NCI-H146 treated with DMSO at 0.1 percent for 48 hours (cell line): ENCODE results near the gene ZWILCH.

ENCODE experiments used
- DNase-seq: peaks from one replicate; lab custom pipeline; 2025; ENCODE audit not compliant: unreplicated experiment; lab: John Stamatoyannopoulos, UW

ZWILCH gene

DNA sequence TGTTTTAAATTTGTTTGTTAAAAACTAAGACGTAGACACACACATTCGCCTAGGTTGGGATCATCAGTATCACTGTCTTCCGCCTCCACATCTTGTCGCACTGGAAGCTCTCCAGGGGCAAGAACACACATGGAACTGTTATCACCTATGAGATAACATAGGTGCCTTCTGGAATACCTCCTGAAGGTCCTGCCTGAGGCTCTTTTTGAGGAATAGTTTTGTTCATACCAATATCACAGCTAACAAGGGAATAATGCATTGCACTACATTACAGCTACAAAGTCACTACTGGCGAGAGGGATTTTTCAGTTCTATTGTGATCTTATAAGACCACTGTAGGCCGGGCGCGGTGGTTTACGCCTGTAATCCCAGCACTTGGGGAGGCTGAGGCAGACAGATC is 29.9 kb downstream of the ZWILCH start:
- no peak for DNase-seq

DNA sequence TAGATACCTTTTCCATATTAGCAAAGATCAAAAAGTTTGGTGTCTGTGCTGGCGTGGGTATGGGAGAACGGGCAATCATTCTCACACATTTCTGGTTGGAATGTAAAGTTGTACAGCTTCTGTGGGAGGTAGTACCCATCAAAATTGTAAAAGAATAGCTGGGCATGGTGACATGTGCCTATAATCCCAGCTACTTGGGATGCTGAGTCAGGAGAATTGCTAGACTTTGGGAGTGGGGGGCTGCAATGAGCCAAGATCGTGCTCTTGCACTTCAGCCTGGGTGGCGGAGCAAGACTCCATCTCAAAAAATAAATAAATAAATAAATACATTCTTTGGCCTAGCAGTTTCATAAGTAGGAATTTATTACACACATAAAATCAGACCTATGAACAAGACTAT is 37.8 kb downstream of the ZWILCH start:
- DNase-seq, result no peak

DNA sequence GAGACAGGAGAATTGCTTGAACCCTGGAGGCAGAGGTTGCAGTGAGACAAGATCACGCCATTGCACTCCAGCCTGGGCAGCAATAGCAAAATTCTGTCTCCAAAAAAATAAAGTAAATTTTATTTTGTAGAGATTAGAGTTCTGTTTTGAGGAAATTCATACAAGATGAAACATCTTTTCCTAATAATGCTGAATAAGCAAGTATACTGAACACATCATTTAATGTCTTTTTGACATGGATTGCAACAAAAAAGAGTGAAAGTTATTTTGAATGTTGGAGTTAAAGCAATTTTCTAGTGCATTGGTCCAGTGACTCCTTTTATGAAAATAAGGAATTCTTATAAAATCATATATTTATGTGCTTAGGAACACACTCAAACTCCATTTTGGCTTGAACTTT is 40.1 kb downstream of the ZWILCH start:
- DNase-seq, result no peak

DNA sequence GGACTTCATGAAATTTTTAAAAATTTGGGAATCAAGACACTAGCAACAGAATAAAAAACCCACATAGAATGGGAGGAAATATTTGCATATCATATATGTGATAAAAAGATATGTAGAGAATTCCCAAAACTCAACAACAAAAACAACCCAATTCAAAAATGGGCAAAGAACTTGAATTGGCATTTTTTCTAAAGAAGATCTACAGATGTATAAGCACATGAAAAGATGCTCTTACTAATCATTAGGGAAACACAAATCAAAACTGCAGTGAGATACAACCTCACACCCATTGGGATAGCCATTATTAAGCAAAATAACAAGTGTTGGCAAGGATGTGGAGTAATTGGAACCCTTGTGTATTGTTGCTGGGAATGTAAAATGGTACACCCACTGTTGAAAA is 50.6 kb downstream of the ZWILCH start:
- DNase-seq, result no peak

DNA sequence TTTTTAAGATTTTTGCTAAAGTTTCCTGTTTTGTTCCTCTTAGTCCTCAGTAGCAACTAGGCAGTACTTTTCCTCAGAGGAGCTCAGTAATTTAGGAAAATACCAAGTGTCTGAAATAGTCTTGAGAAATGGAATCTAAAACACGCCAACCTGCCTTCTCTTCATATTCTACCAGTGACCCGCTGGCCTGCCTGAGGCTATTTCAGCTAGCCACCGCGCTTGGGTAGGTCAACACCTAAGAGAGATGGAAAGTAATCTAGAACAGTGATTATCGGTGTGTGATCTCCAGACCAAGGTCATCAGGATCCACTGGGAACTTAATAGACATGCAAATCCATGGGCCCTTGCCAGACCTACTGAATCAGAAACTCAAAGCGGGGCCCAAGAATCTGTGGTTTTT is 53.1 kb downstream of the ZWILCH start:
- no peak for DNase-seq

DNA sequence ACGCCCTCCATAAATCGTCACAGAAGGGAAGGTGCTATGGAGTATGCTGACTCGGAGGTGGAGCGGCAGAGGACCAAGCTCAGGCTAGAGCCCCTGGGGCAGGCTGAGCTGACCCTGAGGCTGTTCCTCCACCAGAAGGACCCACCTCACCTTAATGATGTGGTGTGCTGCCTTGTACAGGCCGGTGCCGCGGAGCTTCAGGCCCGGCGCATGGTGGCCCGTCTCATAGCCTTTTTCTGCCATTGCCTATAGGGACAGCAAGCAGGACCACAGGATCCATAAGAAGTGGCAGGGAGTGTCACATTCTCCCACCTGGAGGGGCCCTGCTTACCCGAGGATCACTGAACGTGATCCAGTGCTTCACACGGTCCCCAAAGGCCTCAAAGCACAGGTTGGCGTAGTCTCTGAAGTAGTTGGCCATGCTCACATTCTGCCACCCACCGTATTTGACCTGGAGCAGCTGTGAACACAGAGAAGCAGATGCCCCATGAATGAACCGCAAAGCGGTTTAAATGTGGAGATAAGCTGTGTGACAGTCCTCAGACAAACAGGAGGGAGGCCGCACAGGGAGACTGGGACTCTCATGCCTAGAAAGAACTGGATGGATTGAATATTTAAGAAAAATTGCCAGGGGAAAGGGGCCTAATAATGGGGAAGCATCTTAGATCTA is 55.9 kb downstream of the ZWILCH start:
- no peak for DNase-seq

DNA sequence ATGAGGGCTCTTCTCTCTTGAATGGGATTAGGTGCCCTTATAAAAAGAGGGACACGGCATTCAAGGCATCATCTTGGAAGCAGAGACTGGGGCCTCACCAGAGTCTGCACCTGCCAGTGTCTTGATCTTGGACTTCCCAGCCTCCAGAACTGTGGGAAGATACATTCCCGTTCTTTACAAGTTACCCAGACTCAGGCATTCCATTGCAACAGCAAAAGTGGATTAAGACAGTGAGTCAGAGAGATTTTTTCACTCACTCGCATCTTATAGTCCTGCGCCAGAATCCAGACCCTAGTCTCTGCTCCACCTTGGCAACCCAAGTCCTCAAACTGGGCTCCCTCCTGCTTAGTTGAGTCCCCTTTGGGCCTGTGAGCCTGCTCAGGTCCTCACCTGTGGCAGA is 58.0 kb downstream of the ZWILCH start:
- DNase-seq, result no peak

DNA sequence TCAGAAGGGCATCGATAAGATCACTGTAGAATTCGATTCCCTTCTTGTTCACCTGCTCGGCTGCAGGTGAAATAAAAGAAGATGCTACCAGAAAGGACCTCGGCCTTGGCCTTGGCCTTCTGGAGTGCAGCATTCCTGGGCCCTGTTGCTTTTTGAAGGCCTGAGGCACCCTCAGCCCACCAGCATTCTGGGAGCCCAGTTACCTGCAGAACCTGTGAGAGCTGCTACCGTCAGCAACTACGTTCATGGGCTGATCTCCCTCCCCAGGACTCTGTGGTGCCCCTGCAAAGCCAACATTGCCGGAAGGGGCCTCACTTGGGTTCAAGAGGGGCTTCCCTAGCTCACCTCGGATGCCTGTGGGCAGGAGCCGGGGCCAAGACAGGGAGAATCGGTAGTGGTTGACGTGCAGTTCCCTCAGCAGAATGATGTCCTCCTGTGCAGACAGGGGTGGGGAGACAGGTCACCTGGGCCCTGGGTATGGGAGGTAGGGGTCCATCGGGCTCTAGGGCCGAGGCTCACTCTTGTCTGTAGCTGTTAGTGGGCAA is 58.5 kb downstream of the ZWILCH start:
- no peak for DNase-seq

DNA sequence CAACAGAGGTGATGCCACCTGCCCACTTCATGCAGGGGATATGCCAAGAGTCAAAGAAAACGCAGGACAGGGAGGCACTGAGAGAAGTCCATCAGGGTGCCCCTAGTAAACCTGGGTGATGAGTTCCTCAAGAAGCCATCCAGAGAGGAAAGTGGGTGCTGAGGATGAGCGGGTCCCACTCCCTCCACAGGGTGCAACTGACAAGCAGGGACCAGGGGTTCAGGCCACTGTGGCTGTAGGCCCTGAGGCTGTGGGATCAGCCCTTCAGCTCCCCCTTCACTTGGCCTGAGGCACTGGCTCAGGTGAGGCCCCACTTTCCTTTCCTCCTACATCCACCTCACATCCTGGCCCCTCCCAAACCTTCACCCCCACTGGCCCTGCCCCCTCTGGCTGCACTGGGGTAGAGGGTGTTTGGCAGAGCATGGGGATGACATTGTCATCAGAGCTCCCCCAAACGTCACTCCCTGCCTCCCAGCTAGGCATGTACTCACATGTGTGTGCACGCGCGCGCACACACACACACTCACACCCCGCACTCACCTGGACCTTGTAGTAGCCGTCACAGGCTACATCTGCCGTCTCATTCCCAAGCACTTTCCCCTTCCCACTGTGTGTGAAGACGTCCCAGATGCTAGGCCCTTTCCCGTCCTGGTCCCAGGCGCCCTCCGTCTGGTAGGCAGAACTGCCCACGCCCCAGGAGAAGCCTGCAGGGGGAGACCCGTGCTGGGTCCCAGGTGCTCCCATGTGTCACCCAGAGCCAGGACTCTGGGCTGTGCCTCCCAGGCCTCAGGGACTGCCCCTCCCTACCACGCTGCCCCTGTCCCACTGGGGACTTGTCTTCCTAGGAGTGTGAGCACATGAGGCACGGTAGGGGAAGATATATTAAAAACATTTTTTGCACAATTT is 59.3 kb downstream of the ZWILCH start:
- no peak for DNase-seq

DNA sequence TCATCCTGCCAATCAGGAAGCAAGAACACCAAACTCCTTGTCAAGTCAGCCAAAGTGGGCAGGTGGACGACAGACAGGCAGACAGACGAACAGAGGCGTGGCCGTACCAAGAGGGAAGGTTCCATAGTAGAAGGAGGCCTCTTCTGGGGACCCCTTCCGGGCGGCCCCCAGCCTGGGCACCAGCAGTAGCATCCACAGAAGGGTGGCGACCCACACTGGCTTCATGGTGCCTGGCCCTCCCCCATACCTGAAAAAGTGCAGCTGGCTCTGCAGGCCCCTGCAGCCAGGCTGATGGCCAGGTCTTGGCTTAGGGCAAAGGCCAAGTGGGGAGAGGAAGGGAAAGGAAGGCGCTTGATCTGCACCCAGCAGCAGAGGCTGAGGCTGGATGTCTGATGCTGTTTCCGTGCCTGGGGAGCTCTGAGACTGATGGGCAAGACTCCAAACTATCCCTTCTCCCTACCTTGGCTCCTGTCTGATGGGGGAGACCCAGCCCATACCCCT is 60.1 kb downstream of the ZWILCH start:
- DNase-seq, result no peak

DNA sequence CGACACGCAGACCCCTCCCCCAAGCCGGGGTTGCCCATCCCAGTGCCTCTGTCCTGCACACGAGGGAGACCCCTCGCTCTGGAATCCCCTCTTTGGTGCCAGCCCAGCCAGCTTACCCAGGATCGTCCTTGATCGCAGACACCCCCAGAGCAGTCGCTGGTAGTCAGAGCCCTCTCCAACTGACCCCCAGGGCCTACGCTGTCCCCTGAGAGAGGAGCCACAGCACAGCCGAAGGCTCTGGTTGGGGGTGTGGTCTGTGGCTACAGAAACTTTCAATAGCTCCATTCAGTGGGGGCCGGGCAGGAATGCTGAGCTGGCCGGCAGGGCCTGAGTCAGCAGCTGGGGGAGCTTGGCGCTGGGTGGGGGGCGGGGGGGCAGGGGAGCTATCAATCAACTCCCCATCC is 60.6 kb downstream of the ZWILCH start, which contains the start of gene LCTL:
LCTL (minus strand) TSS at position 258 of the 404 bp plus-strand sequence. CDS start 633 bp downstream, outside the sequence.
- DNase-seq, result no peak

DNA sequence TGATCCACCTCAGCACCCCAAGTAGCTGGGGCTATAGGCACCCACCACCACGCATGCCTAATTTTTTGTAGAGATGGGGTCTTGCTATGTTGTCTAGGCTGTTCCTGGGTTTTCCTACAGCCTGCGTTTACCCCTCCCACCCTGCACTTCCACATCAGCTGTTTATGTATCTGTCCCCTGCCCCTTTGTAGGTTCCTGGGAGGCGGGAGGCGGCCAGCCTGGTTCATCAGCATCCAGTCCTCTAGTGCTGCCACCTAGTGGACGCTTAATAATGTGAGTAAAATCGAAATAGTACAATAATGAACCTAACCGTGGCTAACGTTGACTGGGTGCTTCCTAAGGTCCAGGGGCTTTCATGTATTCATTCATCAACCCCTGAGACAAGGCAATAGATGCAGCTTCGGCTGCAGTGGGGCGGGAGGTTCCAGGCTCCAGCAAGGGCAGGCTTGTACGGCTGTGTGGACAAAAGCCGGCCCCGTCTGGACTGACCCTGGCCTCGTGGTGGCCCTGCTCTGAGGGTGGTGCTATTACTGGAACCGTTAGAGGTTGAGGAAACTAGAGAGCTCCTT is 61.9 kb downstream of the ZWILCH start:
- peak; percentile 34 for DNase-seq

DNA sequence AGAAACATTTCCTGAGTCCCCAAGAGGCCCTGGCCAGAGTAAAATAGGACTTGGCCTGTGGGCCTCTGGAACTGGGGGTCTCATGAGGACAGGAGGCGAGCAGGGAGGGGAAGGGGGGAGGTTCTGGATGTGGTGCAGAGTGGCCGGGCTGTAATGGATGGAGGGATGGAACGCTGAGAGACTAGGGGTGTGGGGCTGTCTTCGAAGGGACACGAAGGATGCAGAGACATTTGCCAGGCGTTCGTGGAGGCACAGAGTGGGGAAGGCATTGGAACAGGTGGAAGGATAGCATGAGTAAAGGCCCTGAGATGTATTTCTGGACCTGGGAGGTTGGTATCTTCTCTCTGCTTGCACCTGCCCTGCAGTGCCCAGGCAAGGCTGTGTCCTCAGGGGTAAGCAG is 62.8 kb downstream of the ZWILCH start:
- DNase-seq, result no peak

DNA sequence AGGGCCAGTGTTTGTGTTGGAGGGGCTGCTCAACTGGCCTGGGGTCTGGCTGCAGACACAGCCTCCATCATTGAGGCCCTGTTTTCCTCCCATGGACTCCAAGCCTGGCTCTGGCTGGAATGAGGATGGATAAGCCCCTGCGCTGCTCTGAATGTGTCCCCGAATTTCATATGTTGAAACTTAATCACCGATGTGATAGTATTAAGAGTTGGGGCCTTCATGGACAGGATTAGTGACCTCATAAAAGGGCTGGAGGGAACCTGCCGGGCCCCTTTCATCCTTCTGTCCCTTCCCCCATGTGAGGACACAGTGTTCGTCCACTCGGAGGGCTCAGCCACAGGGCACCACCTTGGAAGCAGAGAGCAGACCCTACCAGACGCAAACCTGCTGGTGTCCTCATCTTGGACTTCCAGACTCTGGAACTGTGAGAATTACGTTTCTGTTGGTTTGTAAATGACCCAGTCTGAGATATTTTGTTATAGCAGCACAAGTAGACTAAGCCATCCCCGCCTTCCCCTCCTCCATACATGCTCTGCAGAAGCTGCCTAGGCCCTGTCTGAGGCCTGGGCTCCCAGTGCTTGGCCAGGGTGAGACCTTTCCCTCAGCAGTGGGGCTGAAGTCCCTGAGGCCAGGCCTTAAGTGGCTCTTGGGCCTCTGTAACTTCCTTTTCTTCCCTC is 64.5 kb downstream of the ZWILCH start:
- no peak for DNase-seq

DNA sequence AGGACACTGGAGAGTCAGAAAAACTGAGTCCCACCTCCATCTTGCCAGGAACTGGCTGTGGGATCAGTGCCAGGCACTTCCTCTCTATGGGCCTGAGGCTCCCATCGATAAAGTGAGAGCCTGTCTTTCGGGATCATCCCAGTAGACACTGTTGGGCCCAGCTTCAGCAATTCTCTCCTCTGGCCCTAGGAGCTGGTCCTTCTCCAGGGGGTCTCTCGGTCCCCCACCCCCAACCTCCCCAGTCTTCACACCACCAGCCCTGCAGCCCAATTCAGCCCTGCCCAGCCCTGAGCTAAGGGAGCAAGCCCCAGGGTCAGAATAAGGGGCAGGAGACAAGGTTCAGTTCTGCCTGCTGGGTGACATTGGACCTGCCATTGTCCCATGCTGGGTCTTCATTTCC is 65.2 kb downstream of the ZWILCH start:
- no peak for DNase-seq

DNA sequence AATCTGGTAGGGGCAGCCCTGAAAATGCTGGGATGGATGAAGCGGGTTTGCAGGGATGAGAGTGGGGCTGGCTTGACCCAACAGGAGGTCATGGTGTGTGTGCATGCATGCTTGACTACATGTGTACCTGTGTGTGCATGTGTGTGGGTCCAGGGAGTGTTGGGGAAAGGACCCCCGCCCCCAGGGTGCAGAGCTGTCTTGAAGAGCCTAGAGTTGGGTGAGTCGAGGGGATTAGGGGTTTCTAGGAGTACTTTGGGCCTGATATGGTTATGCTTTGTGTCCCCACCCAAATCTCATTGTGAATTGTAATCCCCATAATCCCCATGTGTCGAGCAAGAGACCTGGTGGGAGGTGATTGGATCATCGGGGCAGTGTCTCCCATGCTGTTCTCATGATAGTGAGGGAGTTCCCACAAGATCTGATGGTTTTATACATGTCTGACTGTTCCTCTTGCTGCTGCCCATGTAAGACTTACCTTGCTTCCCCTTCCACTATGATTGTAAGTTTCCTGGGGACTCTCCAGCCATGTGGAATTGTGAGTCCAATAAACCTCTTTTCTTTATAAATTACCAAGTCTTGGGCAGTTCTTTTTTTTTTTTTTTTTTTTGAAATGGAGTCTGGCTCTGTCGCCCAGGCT is 65.8 kb downstream of the ZWILCH start:
- DNase-seq, result no peak

DNA sequence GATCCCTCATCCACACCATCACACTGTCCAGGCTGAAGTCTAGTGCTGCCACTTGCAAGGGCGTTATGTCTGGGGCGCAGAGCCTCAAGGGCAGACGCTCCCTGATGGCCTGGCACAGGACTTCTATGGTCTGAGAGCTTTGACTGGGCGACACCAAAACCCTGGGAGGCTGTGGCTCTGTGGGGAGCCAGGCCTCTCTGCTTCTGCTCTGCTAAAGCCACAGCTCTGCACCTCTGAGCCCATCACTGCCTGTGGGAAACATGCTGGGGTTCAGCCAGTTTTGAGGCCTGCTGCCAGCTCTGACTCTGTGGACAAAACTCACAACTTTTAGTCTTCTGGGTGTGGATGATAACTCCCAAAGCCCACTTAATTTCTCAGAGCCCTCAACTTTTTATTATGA is 67.0 kb downstream of the ZWILCH start:
- no peak for DNase-seq

DNA sequence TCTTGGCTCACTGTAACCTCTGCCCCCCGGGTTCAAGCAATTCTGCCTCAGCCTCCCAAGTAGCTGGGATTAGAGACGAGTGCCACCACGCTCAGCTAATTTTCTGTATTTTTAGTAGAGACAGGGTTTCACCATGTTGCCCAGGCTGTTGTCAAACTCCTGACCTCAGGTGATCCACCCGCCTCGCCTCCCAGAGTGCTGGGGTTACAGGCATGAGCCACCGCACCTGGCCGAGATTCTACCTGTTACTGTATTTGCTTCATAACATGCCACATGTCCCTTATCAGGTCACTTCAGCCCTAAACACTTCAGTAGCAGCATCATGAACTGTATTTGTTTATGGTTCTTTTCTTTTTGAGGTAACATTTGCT is 68.2 kb downstream of the ZWILCH start:
- no peak for DNase-seq

DNA sequence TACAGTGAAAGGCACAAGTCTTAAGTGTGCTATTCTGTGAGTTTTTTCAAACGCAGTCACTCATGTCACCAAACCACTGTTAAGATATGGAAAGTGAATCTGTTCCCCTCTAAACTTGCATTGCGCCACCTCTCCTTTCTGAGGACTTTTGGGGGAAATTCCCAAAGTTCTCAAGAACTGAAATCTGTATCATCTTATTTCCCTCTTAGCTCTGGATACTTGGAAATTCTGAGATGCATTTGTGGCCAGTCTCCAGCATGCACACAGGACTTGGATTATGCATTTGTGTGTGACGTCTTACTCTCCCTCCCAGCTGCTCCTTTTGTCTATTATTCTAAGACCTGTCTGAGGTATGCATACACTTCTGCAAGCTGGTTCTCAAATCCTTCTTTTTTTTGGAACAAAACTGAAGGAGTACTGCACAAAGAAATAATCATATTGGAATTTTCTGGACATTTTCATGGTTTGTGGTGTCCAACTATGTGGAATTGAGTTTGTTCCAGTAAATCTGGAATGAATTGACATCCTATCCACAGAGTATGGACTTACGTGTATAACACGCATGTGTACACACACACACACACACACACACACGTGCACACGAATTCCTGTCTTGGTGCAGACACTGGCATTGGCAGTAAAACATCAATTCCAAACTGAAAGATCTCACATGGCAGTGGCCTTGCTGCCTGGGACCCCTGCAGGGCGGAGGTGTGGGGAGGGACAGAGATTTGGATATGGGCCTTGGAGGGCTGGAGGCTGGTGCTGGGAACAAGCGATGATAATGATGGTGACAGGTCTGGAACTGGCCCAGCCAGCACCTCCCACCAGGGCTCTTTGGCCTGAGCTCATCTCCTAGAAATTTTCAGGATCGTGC is 68.8 kb downstream of the ZWILCH start:
- DNase-seq, result no peak

DNA sequence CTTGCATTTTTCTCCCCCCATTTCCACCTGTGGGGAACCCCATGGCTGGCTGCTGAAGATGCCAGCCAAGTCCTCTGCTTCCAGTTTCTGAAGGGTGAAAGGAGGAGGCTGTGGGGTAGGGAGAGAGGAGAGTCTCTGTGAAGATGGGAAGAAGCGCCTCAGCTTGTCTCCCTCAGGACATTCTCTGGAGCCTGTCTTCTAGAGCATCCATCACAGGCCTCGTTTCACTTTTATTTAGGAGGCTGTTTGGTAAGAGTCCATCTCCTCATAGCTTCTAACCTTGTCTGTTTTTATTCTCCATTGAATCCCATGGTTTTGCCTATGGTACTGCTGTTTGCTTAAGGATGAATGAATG is 69.4 kb downstream of the ZWILCH start:
- no peak for DNase-seq
